Ascending aorta (tissue), 2 donors: ENCODE results near the gene P3H2. TPM values are rescaled to one million over a fixed set of nuclear protein-coding genes. Genes with fewer than 3 reads are reported as not detected.

Experiments used
- DNase-seq, 2 donors: peaks; one replicate each; pipeline ENCODE4 v3.0.0-alpha.2; 2019; ENCODE audit warnings: low spot score in 2 of 2
- H3K27ac ChIP-seq, 2 donors: fragments of 200-600 bp; sonication (generic); one replicate each; pipeline ENCODE4 v1.5.1; 2016 to 2017; ENCODE audit warnings: mild to moderate bottlenecking in 1 of 2
- H3K27me3 ChIP-seq: fragments of 200-600 bp; sonication (generic); one replicate; pipeline ENCODE4 v1.5.1; 2017
- H3K36me3 ChIP-seq, 2 donors: fragments of 200-600 bp; sonication (generic); one replicate each; pipeline ENCODE4 v1.5.1; 2016
- H3K4me1 ChIP-seq, 2 donors: fragments of 200-600 bp; sonication (generic); one replicate each; pipeline ENCODE4 v1.5.1; 2016 to 2017; ENCODE audit warnings: mild to moderate bottlenecking in 1 of 2
- H3K4me3 ChIP-seq, 2 donors: fragments of 200-600 bp; sonication (generic); one replicate each; pipeline ENCODE4 v1.5.1; 2016 to 2017; ENCODE audit warnings: mild to moderate bottlenecking in 1 of 2
- H3K9me3 ChIP-seq, 2 donors: fragments of 200-600 bp; sonication (generic); one replicate each; pipeline ENCODE4 v1.5.1; 2016
- CTCF ChIP-seq, 3 experiments: fragments of 200-600 bp in 2 of 3; fragments of 450-650 bp in 1 of 3; sonication (generic) in 2 of 3; IDR thresholded peaks; one replicate each; pipeline ENCODE4 v1.5.1; 2016 to 2019; ENCODE audit warnings: antibody characterized with exemption in 3 of 3, mild to moderate bottlenecking in 1 of 3, moderate library complexity in 1 of 3
- intact Hi-C: fragments of 100-400 bp; cut with DNase I; formaldehyde crosslinking; loops from one replicate; pipeline ENCODE4 v1.15.1; 2023
- total RNA-seq: library from RNA; depleted of rRNA; stranded (reverse); fragments of >200 nt; gene quantifications from one replicate; pipeline ENCODE4 v1.1.0, GENCODE V29; 2016

The P3H2 gene
- 15.6 TPM for total RNA-seq

GRCh38 chr3:190120269-190121060 lies at the start of gene P3H2:
TSS of gene P3H2 (minus strand) at chr3:190120897. CDS start at chr3:190120731, 166 bp downstream.
- Histone ChIP-seq H3K4me1 (peaks cover 4 to 11% of the 10 kb centered on the region in 2 donors), H3K4me3 (peak within 1 kb of the TSS; percentile 89 to 95), H3K27me3 (no peaks in the 10 kb centered on the region), H3K9me3 (no peaks in the 10 kb centered on the region), H3K27ac (peak within 1 kb of the TSS; percentile 91 to 92), H3K36me3 (no peaks in the 10 kb centered on the region)
- TF ChIP-seq CTCF (IDR thresholded peaks at IDR 0.05) = peak; percentile 59 to 73 (median 60)
- DNase-seq = peak; percentile 35 to 92
- intact Hi-C loops = loop anchor here (1.0 to 10.0 kb wide), 8 partner anchors 43 to 204 kb away; partner anchors contain the start of gene CLDN1

- Histone ChIP-seq H3K4me3 (no peak overlapping the region), H3K27me3 (no peaks in the 10 kb centered on the region)
- intact Hi-C loops = no loop called here
Measured at GRCh38 chr3:190169877-190170276, 49.2 kb upstream of the P3H2 start.

GRCh38 chr3:190169243-190169642 lies 48.5 kb upstream of the P3H2 start:
- intact Hi-C loops = no loop called here
- H3K27me3 ChIP-seq = no peaks in the 10 kb centered on the region
- no peaks in the 10 kb centered on the region for H3K9me3 ChIP-seq
- no peak for TF ChIP-seq CTCF (IDR thresholded peaks at IDR 0.05)
- no peaks in the 10 kb centered on the region for H3K36me3 ChIP-seq
- H3K4me1 ChIP-seq = peaks cover 0 to 3% of the 10 kb centered on the region in 2 donors
- DNase-seq = no peak
- no peak overlapping the region for H3K4me3 ChIP-seq
- no peak overlapping the region for H3K27ac ChIP-seq

More at GRCh38 chr3:190169877-190170276, 49.2 kb upstream of the P3H2 start:
- Histone ChIP-seq H3K27ac (no peak overlapping the region), H3K36me3 (no peaks in the 10 kb centered on the region), H3K4me1 (peaks cover 0 to 3% of the 10 kb centered on the region in 2 donors), H3K9me3 (no peaks in the 10 kb centered on the region)
- no peak for TF ChIP-seq CTCF (IDR thresholded peaks at IDR 0.05)
- DNase-seq = no peak

GRCh38 chr3:190167936-190168680 lies 47.4 kb upstream of the P3H2 start:
- H3K27me3 ChIP-seq = no peaks in the 10 kb centered on the region
- DNase-seq = no peak
- peaks cover 0 to 3% of the 10 kb centered on the region in 2 donors for H3K4me1 ChIP-seq
- intact Hi-C loops = no loop called here
- H3K4me3 ChIP-seq = no peak overlapping the region
- H3K36me3 ChIP-seq = no peaks in the 10 kb centered on the region
- no peaks in the 10 kb centered on the region for H3K9me3 ChIP-seq
- no peak overlapping the region for H3K27ac ChIP-seq
- TF ChIP-seq CTCF (IDR thresholded peaks at IDR 0.05) = no peak

GRCh38 chr3:190166948-190167347 lies 46.3 kb upstream of the P3H2 start:
- Histone ChIP-seq H3K36me3 (no peaks in the 10 kb centered on the region), H3K27ac (no peak overlapping the region), H3K4me1 (peaks cover 0 to 3% of the 10 kb centered on the region in 2 donors), H3K4me3 (no peak overlapping the region), H3K9me3 (no peaks in the 10 kb centered on the region), H3K27me3 (no peaks in the 10 kb centered on the region)
- intact Hi-C loops = no loop called here
- TF ChIP-seq CTCF (IDR thresholded peaks at IDR 0.05) = no peak
- DNase-seq = no peak
